Measurements from ENCODE around the gene XRCC1.
A peak's percentile ranks its signal among the peaks of the same experiment; 100 is the strongest.

The XRCC1 gene

GRCh38 chr19:43599635-43600295 lies 24.4 kb upstream of the XRCC1 start:
- TF ChIP-seq ZFX (IDR thresholded peaks at IDR 0.05; ENCODE audit: borderline replicate concordance) (no peak), CTCF (IDR thresholded peaks at IDR 0.05) (no peak)
- no peak overlapping the region for H3K27ac ChIP-seq

- TF ChIP-seq CTCF (IDR thresholded peaks at IDR 0.05): no peak
- TF ChIP-seq ZFX (IDR thresholded peaks at IDR 0.05; ENCODE audit: borderline replicate concordance): no peak
- no peak overlapping the region for H3K27ac ChIP-seq
Observed at GRCh38 chr19:43598445-43599240, 23.3 kb upstream of the XRCC1 start.

GRCh38 chr19:43597876-43598275 lies 22.5 kb upstream of the XRCC1 start:
- no peak for TF ChIP-seq CTCF (IDR thresholded peaks at IDR 0.05)
- no peak for TF ChIP-seq ZFX (IDR thresholded peaks at IDR 0.05; ENCODE audit: borderline replicate concordance)
- H3K27ac ChIP-seq: no peak overlapping the region; the same call in 1 of the 2 replicates

DNA sequence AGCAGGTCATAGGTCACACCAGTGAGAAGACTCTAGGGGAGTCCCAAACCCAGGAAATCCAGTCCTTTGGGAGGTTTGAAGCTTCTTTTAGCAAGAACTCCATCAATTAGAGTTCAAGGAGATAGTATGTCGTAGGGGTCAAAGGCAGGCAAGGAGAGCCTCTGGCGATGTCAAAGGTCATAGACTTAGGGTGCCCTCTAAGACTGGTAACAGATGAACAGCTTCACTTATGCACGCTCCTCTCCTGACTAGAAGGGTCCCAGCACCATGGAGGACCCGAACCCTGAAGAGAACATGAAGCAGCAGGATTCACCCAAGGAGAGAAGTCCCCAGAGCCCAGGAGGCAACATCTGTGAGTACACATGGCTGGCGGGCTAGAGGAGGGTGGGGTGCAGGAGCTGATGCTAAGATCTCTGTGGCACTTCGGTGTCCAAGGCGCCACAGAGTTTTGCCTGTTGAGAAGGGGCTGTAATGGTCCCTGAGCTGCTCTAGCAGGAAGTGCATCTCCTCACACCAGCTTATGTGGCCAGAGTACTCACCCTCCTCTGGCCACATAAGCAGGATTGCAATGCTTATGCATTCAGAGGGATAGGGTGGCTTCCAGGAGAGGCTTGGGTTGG lies 21.6 kb upstream of the XRCC1 start:
- peak overlapping the region; percentile 86 for H3K27ac ChIP-seq
- TF ChIP-seq CTCF (IDR thresholded peaks at IDR 0.05): no peak
- TF ChIP-seq ZFX (IDR thresholded peaks at IDR 0.05; ENCODE audit: borderline replicate concordance): no peak

GRCh38 chr19:43595999-43596841 lies 20.9 kb upstream of the XRCC1 start, which contains the start of the genes IRGQ and ZNF576:
Gene IRGQ, minus strand, starts transcription at chr19:43596134. Its CDS starts 796 bp downstream, at chr19:43595338.
Gene ZNF576, plus strand, starts transcription at chr19:43596595. Its CDS starts 514 bp downstream, at chr19:43597109.
- peak within 1 kb of the TSS; percentile 86 for H3K27ac ChIP-seq
- TF ChIP-seq CTCF (IDR thresholded peaks at IDR 0.05) (no peak), ZFX (IDR thresholded peaks at IDR 0.05; ENCODE audit: borderline replicate concordance) (no peak)

DNA sequence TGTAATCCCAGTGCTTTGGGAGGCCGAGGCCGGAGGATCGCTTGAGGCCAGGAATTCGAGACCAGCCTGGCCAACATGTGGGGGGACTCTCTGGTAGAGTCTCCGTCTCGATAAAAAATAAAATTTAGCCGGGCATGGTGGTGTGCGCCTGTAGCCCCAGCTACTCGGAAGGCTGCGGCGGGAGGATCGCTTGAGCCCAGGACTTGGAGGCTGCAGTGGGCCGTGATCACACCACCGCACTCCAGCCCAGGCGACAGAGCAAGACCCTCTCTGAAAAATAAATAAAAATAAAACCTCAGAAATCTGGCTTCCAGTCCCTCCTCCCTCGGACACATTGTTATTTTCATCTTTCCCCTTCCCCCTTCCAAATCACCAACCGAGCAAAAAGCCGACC lies 20.3 kb upstream of the XRCC1 start:
- TF ChIP-seq CTCF (IDR thresholded peaks at IDR 0.05) (no peak), ZFX (IDR thresholded peaks at IDR 0.05; ENCODE audit: borderline replicate concordance) (no peak)
- H3K27ac ChIP-seq: peak overlapping the region; percentile 86

Data from 22Rv1 (cell line).